Left lung (tissue), 10 donors: Measurements from ENCODE around the gene GPI. TPM values are rescaled to one million over a fixed set of nuclear protein-coding genes. Genes with fewer than 3 reads are reported as not detected.
"Not testable (repeated sequence)": the region's sequence is repeated elsewhere in the genome, so short reads cannot be mapped to it uniquely, and the experiment has no call there.

Source experiments
- ATAC-seq: fragments of 200-7000 bp; cut with Tn5 transposase; one replicate; pipeline ENCODE4 v1.9.1; 2020; ENCODE audit warnings: moderate library complexity
- DNase-seq, 4 donors: peaks; one replicate each; pipeline ENCODE4 v3.0.0-alpha.2; 2013 to 2020
- H3K27ac ChIP-seq, 2 donors: fragments of 200-600 bp; sonication (generic) in 1 of 2; one replicate each; pipeline versions ENCODE4 v1.5.0 to v1.8.0; 2020 to 2021
- H3K27me3 ChIP-seq, 2 donors: fragments of 200-600 bp; sonication (generic) in 1 of 2; one replicate each; pipeline versions ENCODE4 v1.5.0 to v1.8.0; 2020 to 2021
- H3K36me3 ChIP-seq, 2 donors: fragments of 200-600 bp; sonication (generic) in 1 of 2; one replicate each; pipeline versions ENCODE4 v1.5.0 to v1.8.0; 2020 to 2021
- H3K4me1 ChIP-seq, 2 donors: fragments of 200-600 bp; one replicate each; pipeline ENCODE4 v1.8.0; 2021
- H3K4me3 ChIP-seq, 2 donors: fragments of 200-600 bp; sonication (generic) in 1 of 2; one replicate each; pipeline versions ENCODE4 v1.5.0 to v1.8.0; 2020 to 2021; ENCODE audit warnings: mild to moderate bottlenecking in 1 of 2
- H3K9me3 ChIP-seq, 2 donors: fragments of 200-600 bp; sonication (generic) in 1 of 2; one replicate each; pipeline versions ENCODE4 v1.5.0 to v1.8.0; 2020 to 2021
- CTCF ChIP-seq, 2 donors: fragments of 200-600 bp; sonication (generic) in 1 of 2; IDR thresholded peaks; one replicate each; pipeline versions ENCODE4 v1.5.0 to v1.8.0; 2021; ENCODE audit warnings: antibody characterized with exemption in 2 of 2
- intact Hi-C, 2 donors: fragments of 100-400 bp; cut with DNase I; formaldehyde crosslinking; loops; one replicate each; pipeline versions ENCODE4 v1.11.2 to v1.14.2; 2022
- polyA plus RNA-seq, 6 donors: library from polyadenylated mRNA; unstranded; fragments of 120-200 nt; gene quantifications; one replicate each; pipeline ENCODE4 v1.2.1, GENCODE V29; 2013; ENCODE audit not compliant: insufficient read length in 6 of 6
- total RNA-seq, 2 donors: library from RNA; stranded (reverse); fragmentation: NEBNext Ultra II Directional; extraction: Animal tissue kit (Norgen Biotek cat#: 25700); gene quantifications; one replicate each; pipeline ENCODE4 v1.2.1, GENCODE V29; 2021
- donor health status: DM: no; HTN: yes; CAD: no.
- donor health status: DM: no; HTN: no; CAD: no.

GPI gene
- total and polyA plus RNA-seq, 8 donors, result 99.2 to 248 (median 108) TPM

- Histone ChIP-seq H3K36me3 (peaks cover 0 to 50% of the 10 kb centered on the region in 2 donors), H3K4me1 (peaks cover 11 to 33% of the 10 kb centered on the region in 2 donors)
- ATAC-seq, result peak; percentile 2
These were observed 2.0 kb downstream of the GPI start for GRCh38 chr19:34366738-34367623.

GRCh38 chr19:34367624-34367957, 2.6 kb downstream of the GPI start:
- Histone ChIP-seq H3K27me3 (no peaks in the 10 kb centered on the region), H3K36me3 (peaks cover 0 to 56% of the 10 kb centered on the region in 2 donors), H3K4me1 (peaks cover 11 to 33% of the 10 kb centered on the region in 2 donors), H3K9me3 (no peaks in the 10 kb centered on the region), H3K4me3 (no peak overlapping the region), H3K27ac (no peak overlapping the region)
- TF ChIP-seq CTCF (IDR thresholded peaks at IDR 0.05), result no peak
- intact Hi-C loops, result no loop called here
- ATAC-seq (no peak), DNase-seq (no peak)

More at GRCh38 chr19:34366738-34367623, 2.0 kb downstream of the GPI start:
- intact Hi-C loops, result no loop called here
- Histone ChIP-seq H3K4me3 (peak overlapping the region in 1 of 2 donors; percentile 97), H3K9me3 (no peaks in the 10 kb centered on the region), H3K27me3 (no peaks in the 10 kb centered on the region), H3K27ac (peak overlapping the region in 1 of 2 donors; percentile 70)
- no peak for TF ChIP-seq CTCF (IDR thresholded peaks at IDR 0.05)
- peak in 1 of 4 donors; percentile 37 for DNase-seq

GRCh38 chr19:34368338-34368737, 3.3 kb downstream of the GPI start:
- Histone ChIP-seq H3K27me3 (no peaks in the 10 kb centered on the region), H3K4me1 (peaks cover 11 to 33% of the 10 kb centered on the region in 2 donors), H3K9me3 (no peaks in the 10 kb centered on the region), H3K36me3 (peaks cover 0 to 63% of the 10 kb centered on the region in 2 donors), H3K4me3 (no peak overlapping the region), H3K27ac (no peak overlapping the region)
- intact Hi-C loops, result no loop called here
- TF ChIP-seq CTCF (IDR thresholded peaks at IDR 0.05), result no peak
- no peak for ATAC-seq
- DNase-seq, result no peak

- ATAC-seq, H3K4me3 ChIP-seq, DNase-seq, H3K9me3 ChIP-seq, H3K27me3 ChIP-seq, intact Hi-C loops, H3K27ac ChIP-seq: not testable (repeated sequence)
- H3K36me3 ChIP-seq, result peaks cover 0 to 72% of the 10 kb centered on the region in 2 donors
- H3K4me1 ChIP-seq, result peaks cover 11 to 33% of the 10 kb centered on the region in 2 donors
These were observed 4.2 kb downstream of the GPI start for GRCh38 chr19:34369166-34369565.

GRCh38 chr19:34370117-34370516, 5.1 kb downstream of the GPI start:
- peaks cover 0 to 81% of the 10 kb centered on the region in 2 donors for H3K36me3 ChIP-seq
- no peak for ATAC-seq
- intact Hi-C loops, result no loop called here
- DNase-seq, result no peak
- no peak for TF ChIP-seq CTCF (IDR thresholded peaks at IDR 0.05)
- no peak overlapping the region for H3K4me3 ChIP-seq
- H3K27ac ChIP-seq, result no peak overlapping the region
- H3K27me3 ChIP-seq, result no peaks in the 10 kb centered on the region
- H3K9me3 ChIP-seq, result no peaks in the 10 kb centered on the region
- peaks cover 11 to 28% of the 10 kb centered on the region in 2 donors for H3K4me1 ChIP-seq
